ENCODE results near the gene LRRC36. TPM values are rescaled to one million over a fixed set of nuclear protein-coding genes. Genes with fewer than 3 reads are reported as not detected.

Gene LRRC36
- total RNA-seq, 2 donors from 2014 or later = 1.6 to 7.0 TPM

GRCh38 chr16:67400901-67401300 is 74.3 kb downstream of the LRRC36 start:
- Histone ChIP-seq H3K36me3 (replicated peaks in 1 of 2; ENCODE audit: insufficient read depth in 1 of 2, low read depth in 2 of 2) (no peaks in the 10 kb centered on the region), H3K4me1 (peaks cover 52% of the 10 kb centered on the region), H3K4me3 (no peak overlapping the region), H3K9me3 (no peaks in the 10 kb centered on the region), H3K27me3 (no peaks in the 10 kb centered on the region), H3K27ac (no peak overlapping the region)
- WGBS, 2 donors = 85 to 96% methylated on average over 4 to 13 of the region's 14 CpGs
- TF ChIP-seq, protein P1, sequence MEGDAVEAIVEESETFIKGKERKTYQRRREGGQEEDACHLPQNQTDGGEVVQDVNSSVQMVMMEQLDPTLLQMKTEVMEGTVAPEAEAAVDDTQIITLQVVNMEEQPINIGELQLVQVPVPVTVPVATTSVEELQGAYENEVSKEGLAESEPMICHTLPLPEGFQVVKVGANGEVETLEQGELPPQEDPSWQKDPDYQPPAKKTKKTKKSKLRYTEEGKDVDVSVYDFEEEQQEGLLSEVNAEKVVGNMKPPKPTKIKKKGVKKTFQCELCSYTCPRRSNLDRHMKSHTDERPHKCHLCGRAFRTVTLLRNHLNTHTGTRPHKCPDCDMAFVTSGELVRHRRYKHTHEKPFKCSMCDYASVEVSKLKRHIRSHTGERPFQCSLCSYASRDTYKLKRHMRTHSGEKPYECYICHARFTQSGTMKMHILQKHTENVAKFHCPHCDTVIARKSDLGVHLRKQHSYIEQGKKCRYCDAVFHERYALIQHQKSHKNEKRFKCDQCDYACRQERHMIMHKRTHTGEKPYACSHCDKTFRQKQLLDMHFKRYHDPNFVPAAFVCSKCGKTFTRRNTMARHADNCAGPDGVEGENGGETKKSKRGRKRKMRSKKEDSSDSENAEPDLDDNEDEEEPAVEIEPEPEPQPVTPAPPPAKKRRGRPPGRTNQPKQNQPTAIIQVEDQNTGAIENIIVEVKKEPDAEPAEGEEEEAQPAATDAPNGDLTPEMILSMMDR (IDR thresholded peaks at IDR 0.05) = no peak
- no peak for TF ChIP-seq POLR2A (IDR thresholded peaks at IDR 0.05)
- DNase-seq = no peak
- intact Hi-C loops (cut with DNase I) = no loop called here
- no peak for ATAC-seq

DNA sequence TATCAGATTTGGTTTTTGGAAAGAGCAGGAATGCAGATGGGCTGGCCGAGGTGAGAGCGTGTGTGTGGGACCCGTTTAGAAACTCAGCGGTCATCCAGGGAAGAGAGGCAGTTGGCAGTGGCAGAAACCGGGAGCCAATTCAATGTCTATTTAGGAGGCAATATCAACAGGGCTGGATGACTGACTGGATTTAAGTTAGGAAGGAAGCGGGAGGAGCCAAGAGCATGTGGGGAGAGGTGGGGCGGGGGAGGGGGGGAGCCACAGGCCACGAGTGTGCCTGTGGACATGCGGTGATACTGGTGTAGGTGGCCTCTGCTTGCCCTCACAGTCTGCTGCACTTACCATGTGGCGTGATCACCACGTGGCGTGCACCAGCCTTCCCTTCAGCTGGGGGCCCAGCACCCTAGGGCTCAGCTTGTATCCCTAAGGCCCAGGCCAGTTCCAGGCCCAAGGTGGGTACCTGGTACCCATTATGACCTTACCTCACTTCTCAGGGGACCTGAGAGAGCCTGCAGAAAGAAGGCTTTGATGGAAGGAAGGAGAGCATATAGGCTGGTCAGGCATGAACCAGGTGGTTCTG is 77.5 kb downstream of the LRRC36 start:
- peaks cover 35% of the 10 kb centered on the region for H3K4me1 ChIP-seq
- no peak overlapping the region for H3K4me3 ChIP-seq
- intact Hi-C loops (cut with DNase I) = no loop called here
- TF ChIP-seq, protein P1 (IDR thresholded peaks at IDR 0.05) = no peak
- TF ChIP-seq POLR2A (IDR thresholded peaks at IDR 0.05) = no peak
- DNase-seq (no peak), ATAC-seq (no peak)
- no peaks in the 10 kb centered on the region for H3K27me3 ChIP-seq
- H3K27ac ChIP-seq = peak overlapping the region; percentile 85 to 94 (median 88)
- no peaks in the 10 kb centered on the region for H3K9me3 ChIP-seq
- no peaks in the 10 kb centered on the region for H3K36me3 ChIP-seq (replicated peaks in 1 of 2; ENCODE audit: insufficient read depth in 1 of 2, low read depth in 2 of 2)
- WGBS, 2 donors = 58 to 71% methylated on average over 10 to 12 of the region's 12 CpGs

- DNase-seq (peak; percentile 77 to 94 (median 90)), ATAC-seq (peak; percentile 94)
- intact Hi-C loops (cut with DNase I) = no loop called here
- WGBS, 2 donors = 41 to 49% methylated on average over 5 of the region's 5 CpGs
- H3K27ac ChIP-seq = peak overlapping the region; percentile 85 to 94 (median 88)
- peaks cover 28% of the 10 kb centered on the region for H3K4me1 ChIP-seq
- H3K9me3 ChIP-seq = no peaks in the 10 kb centered on the region
- no peak overlapping the region for H3K4me3 ChIP-seq
- H3K36me3 ChIP-seq (replicated peaks in 1 of 2; ENCODE audit: insufficient read depth in 1 of 2, low read depth in 2 of 2) = no peaks in the 10 kb centered on the region
- TF ChIP-seq, protein P1 (IDR thresholded peaks at IDR 0.05) = no peak
- TF ChIP-seq POLR2A (IDR thresholded peaks at IDR 0.05) = peak in 2 of 3 donors; percentile 59 to 61
- H3K27me3 ChIP-seq = no peaks in the 10 kb centered on the region
These were observed 78.2 kb downstream of the LRRC36 start for GRCh38 chr16:67404740-67405226.

GRCh38 chr16:67405336-67405735 is 78.7 kb downstream of the LRRC36 start:
- Histone ChIP-seq H3K27ac (peak overlapping the region; percentile 85 to 94 (median 88)), H3K36me3 (replicated peaks in 1 of 2; ENCODE audit: insufficient read depth in 1 of 2, low read depth in 2 of 2) (no peaks in the 10 kb centered on the region), H3K9me3 (no peaks in the 10 kb centered on the region), H3K4me3 (no peak overlapping the region), H3K27me3 (no peaks in the 10 kb centered on the region), H3K4me1 (peaks cover 26% of the 10 kb centered on the region)
- intact Hi-C loops (cut with DNase I) = no loop called here
- ATAC-seq (no peak), DNase-seq (no peak)
- 79 to 82% methylated on average over 8 of the region's 8 CpGs for WGBS, 2 donors
- TF ChIP-seq POLR2A (IDR thresholded peaks at IDR 0.05) = no peak
- TF ChIP-seq, protein P1 (IDR thresholded peaks at IDR 0.05) = no peak
